Right atrium auricular region (tissue), 2 donors: ENCODE data around the gene RTTN. TPM values are rescaled to one million over a fixed set of nuclear protein-coding genes. Genes with fewer than 3 reads are reported as not detected.

ENCODE experiments used
- DNase-seq: peaks from one replicate; pipeline ENCODE4 v3.0.0-alpha.2; 2019; ENCODE audit warnings: low spot score
- H3K27ac ChIP-seq, 2 donors: fragments of 200-600 bp; sonication (generic); 1 replicate in 1 of 2; 2 replicates in 1 of 2; pipeline ENCODE4 v1.5.1; 2016 to 2019
- H3K27me3 ChIP-seq, 2 donors: fragments of 200-600 bp; sonication (generic); one replicate each; pipeline versions ENCODE4 v1.5.1 to v1.6.0; 2017 to 2019
- H3K36me3 ChIP-seq: fragments of 200-600 bp; sonication (generic); one replicate; pipeline ENCODE4 v1.5.1; 2016
- H3K4me1 ChIP-seq, 2 donors: fragments of 200-600 bp; sonication (generic); one replicate each; pipeline versions ENCODE4 v1.5.1 to v1.6.0; 2017 to 2019
- H3K4me3 ChIP-seq, 2 donors: fragments of 200-600 bp; sonication (generic); 1 replicate in 1 of 2; 2 replicates in 1 of 2; pipeline ENCODE4 v1.5.1; 2017 to 2019; ENCODE audit warnings: mild to moderate bottlenecking in 1 of 2, moderate library complexity in 1 of 2
- H3K9me3 ChIP-seq, 2 donors: fragments of 200-600 bp; sonication (generic); one replicate each; pipeline ENCODE4 v1.5.1; 2019
- total RNA-seq, 2 donors: library from RNA; depleted of rRNA; stranded (reverse); fragments of >200 nt; gene quantifications; one replicate each; pipeline ENCODE4 v1.1.0, GENCODE V29; 2016
- TF ChIP-seq, protein P1 (sequence below), 2 donors: fragments of 200-600 bp; sonication (generic); IDR thresholded peaks; one replicate each; pipeline ENCODE4 v1.5.1; 2019; ENCODE audit warnings: antibody characterized with exemption in 2 of 2

Gene RTTN
- total RNA-seq, 2 donors from 2014 or later: 6.3 to 8.0 TPM

- Histone ChIP-seq H3K27ac (no peak overlapping the region), H3K9me3 (peaks cover 0 to 27% of the 10 kb centered on the region in 2 donors), H3K27me3 (no peaks in the 10 kb centered on the region), H3K4me1 (no peaks in the 10 kb centered on the region), H3K36me3 (no peaks in the 10 kb centered on the region), H3K4me3 (no peak overlapping the region)
- no peak for DNase-seq
- TF ChIP-seq, protein P1, sequence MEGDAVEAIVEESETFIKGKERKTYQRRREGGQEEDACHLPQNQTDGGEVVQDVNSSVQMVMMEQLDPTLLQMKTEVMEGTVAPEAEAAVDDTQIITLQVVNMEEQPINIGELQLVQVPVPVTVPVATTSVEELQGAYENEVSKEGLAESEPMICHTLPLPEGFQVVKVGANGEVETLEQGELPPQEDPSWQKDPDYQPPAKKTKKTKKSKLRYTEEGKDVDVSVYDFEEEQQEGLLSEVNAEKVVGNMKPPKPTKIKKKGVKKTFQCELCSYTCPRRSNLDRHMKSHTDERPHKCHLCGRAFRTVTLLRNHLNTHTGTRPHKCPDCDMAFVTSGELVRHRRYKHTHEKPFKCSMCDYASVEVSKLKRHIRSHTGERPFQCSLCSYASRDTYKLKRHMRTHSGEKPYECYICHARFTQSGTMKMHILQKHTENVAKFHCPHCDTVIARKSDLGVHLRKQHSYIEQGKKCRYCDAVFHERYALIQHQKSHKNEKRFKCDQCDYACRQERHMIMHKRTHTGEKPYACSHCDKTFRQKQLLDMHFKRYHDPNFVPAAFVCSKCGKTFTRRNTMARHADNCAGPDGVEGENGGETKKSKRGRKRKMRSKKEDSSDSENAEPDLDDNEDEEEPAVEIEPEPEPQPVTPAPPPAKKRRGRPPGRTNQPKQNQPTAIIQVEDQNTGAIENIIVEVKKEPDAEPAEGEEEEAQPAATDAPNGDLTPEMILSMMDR (IDR thresholded peaks at IDR 0.05): no peak
Measured at GRCh38 chr18:69985239-69985638, 220.2 kb downstream of the RTTN start.

DNA sequence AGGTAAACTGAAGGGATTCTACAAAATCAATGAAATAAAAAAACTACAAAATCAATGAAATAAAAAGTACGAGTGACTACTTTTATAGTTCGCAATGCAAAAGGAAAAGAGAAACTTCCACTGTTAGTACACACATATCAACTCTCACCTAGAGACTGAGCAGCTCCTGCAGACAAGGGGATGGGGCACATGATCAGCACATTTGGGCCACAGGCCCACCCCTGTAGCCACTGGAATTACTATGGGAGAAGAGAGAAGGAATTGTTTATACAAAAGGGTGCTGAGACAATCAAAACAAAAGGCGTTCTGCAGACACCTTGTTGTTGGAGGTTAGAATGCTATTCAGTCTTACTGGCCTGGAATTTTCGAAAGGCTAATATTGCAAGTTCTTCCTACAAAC is 223.1 kb downstream of the RTTN start:
- TF ChIP-seq, protein P1 (IDR thresholded peaks at IDR 0.05): no peak
- peaks cover 0 to 7% of the 10 kb centered on the region in 2 donors for H3K9me3 ChIP-seq
- no peaks in the 10 kb centered on the region for H3K27me3 ChIP-seq
- H3K4me1 ChIP-seq: no peaks in the 10 kb centered on the region
- no peaks in the 10 kb centered on the region for H3K36me3 ChIP-seq
- H3K4me3 ChIP-seq: no peak overlapping the region
- H3K27ac ChIP-seq: no peak overlapping the region
- no peak for DNase-seq

GRCh38 chr18:69981948-69982347 is 223.5 kb downstream of the RTTN start:
- Histone ChIP-seq H3K4me3 (no peak overlapping the region), H3K9me3 (peaks cover 0 to 11% of the 10 kb centered on the region in 2 donors), H3K36me3 (no peaks in the 10 kb centered on the region), H3K27ac (no peak overlapping the region), H3K4me1 (no peaks in the 10 kb centered on the region), H3K27me3 (no peaks in the 10 kb centered on the region)
- no peak for DNase-seq
- TF ChIP-seq, protein P1 (IDR thresholded peaks at IDR 0.05): no peak

GRCh38 chr18:69980982-69981804 is 224.3 kb downstream of the RTTN start:
- H3K27ac ChIP-seq: no peak overlapping the region
- H3K9me3 ChIP-seq: peaks cover 0 to 18% of the 10 kb centered on the region in 2 donors
- H3K27me3 ChIP-seq: no peaks in the 10 kb centered on the region
- DNase-seq: no peak
- no peak overlapping the region for H3K4me3 ChIP-seq
- TF ChIP-seq, protein P1 (IDR thresholded peaks at IDR 0.05): no peak
- H3K36me3 ChIP-seq: no peaks in the 10 kb centered on the region
- H3K4me1 ChIP-seq: no peaks in the 10 kb centered on the region

DNA sequence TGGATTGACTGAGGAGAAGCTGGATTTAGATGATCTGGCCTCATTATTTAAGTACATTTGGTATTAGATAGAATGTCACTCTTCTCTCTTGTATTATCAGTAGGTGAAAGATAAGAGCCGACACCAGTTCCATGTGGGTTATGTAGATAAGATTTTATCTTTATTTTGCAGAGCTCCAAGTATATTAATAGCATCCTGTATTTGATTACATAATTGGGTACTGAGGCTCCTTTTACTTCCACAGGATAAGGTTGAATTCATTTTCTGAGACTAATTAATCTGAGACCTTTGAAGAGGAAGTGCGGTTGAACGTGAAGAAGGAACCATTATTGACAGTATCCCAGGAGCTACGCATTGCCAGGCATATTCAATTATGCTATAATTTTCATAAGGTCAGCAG is 225.0 kb downstream of the RTTN start:
- DNase-seq: no peak
- Histone ChIP-seq H3K27me3 (no peaks in the 10 kb centered on the region), H3K9me3 (peaks cover 0 to 19% of the 10 kb centered on the region in 2 donors)

More for the DNA sequence above, 225.0 kb downstream of the RTTN start:
- Histone ChIP-seq H3K4me3 (no peak overlapping the region), H3K4me1 (no peaks in the 10 kb centered on the region), H3K36me3 (no peaks in the 10 kb centered on the region), H3K27ac (no peak overlapping the region)
- TF ChIP-seq, protein P1 (IDR thresholded peaks at IDR 0.05): no peak
